ENCODE results near the gene GPRIN2. TPM values are rescaled to one million over a fixed set of nuclear protein-coding genes. Genes with fewer than 3 reads are reported as not detected.

Gene GPRIN2
- total RNA-seq, 1 experiment from 2014 or later = 3.7 TPM

- H3K4me3 Mint-ChIP-seq (ENCODE audit: unreplicated experiment) = no peak overlapping the region
- CTCF ChIA-PET = no interaction called here
- Histone ChIP-seq H3K4me1 (peaks cover 29% of the 10 kb centered on the region), H3K27me3 (replicated peaks; ENCODE audit: control insufficient read depth, insufficient read depth, low read length) (no peaks in the 10 kb centered on the region), H3K4me3 (ENCODE audit: low read depth, low read length) (no peak overlapping the region), H3K9me3 (no peaks in the 10 kb centered on the region; the same call in 1 of the 2 replicates), H3K36me3 (ENCODE audit: control insufficient read depth, insufficient read depth, low read length) (no peaks in the 10 kb centered on the region)
- H3K4me1 Mint-ChIP-seq (ENCODE audit: low read depth, unreplicated experiment) = no peaks in the 10 kb centered on the region
- TF ChIP-seq CTCF (IDR thresholded peaks at IDR 0.05; ENCODE audit: insufficient read depth in 1 of 2, low read depth in 1 of 2, low read length in 1 of 2, severe bottlenecking in 1 of 2, unreplicated experiment in 1 of 2) = no peak
- H3K36me3 Mint-ChIP-seq (ENCODE audit: insufficient read depth, unreplicated experiment) = no peaks in the 10 kb centered on the region
- no peaks in the 10 kb centered on the region for H3K27me3 Mint-ChIP-seq (ENCODE audit: insufficient read depth, unreplicated experiment)
- DNase-seq = no peak
- H3K27ac Mint-ChIP-seq (ENCODE audit: unreplicated experiment) = no peak overlapping the region
- no peaks in the 10 kb centered on the region for H3K9me3 Mint-ChIP-seq (ENCODE audit: unreplicated experiment)
- POLR2A ChIA-PET = no interaction called here
- intact Hi-C loops (cut with micrococcal nuclease; ENCODE audit: unreplicated experiment) = no loop called here
- no TSS peak for BruUV-seq (replicated peaks)
Observed at GRCh38 chr10:46520941-46521340, 35.5 kb downstream of the GPRIN2 start.

- H3K9me3 Mint-ChIP-seq (ENCODE audit: unreplicated experiment) = no peaks in the 10 kb centered on the region
- no peak for TF ChIP-seq CTCF (IDR thresholded peaks at IDR 0.05; ENCODE audit: insufficient read depth in 1 of 2, low read depth in 1 of 2, low read length in 1 of 2, severe bottlenecking in 1 of 2, unreplicated experiment in 1 of 2)
- no peaks in the 10 kb centered on the region for H3K4me1 Mint-ChIP-seq (ENCODE audit: low read depth, unreplicated experiment)
- peak in 1 of 2 experiments; percentile 41 for DNase-seq
- H3K36me3 Mint-ChIP-seq (ENCODE audit: insufficient read depth, unreplicated experiment) = no peaks in the 10 kb centered on the region
- no peaks in the 10 kb centered on the region for H3K27me3 Mint-ChIP-seq (ENCODE audit: insufficient read depth, unreplicated experiment)
- no peaks in the 10 kb centered on the region; the same call in 1 of the 2 replicates for H3K9me3 ChIP-seq
- intact Hi-C loops (cut with micrococcal nuclease; ENCODE audit: unreplicated experiment) = no loop called here
- H3K4me1 ChIP-seq = peaks cover 29% of the 10 kb centered on the region
- no peak overlapping the region for H3K27ac Mint-ChIP-seq (ENCODE audit: unreplicated experiment)
- ChIA-PET POLR2A (no interaction called here), CTCF (no interaction called here)
- no peak overlapping the region for H3K4me3 ChIP-seq (ENCODE audit: low read depth, low read length)
- no peaks in the 10 kb centered on the region for H3K27me3 ChIP-seq (replicated peaks; ENCODE audit: control insufficient read depth, insufficient read depth, low read length)
- BruUV-seq (replicated peaks) = no TSS peak
- H3K36me3 ChIP-seq (ENCODE audit: control insufficient read depth, insufficient read depth, low read length) = no peaks in the 10 kb centered on the region
- no peak overlapping the region for H3K4me3 Mint-ChIP-seq (ENCODE audit: unreplicated experiment)
Observed at GRCh38 chr10:46520381-46520780, 36.1 kb downstream of the GPRIN2 start.

- H3K9me3 ChIP-seq = no peaks in the 10 kb centered on the region; the same call in 1 of the 2 replicates
- Mint-ChIP-seq H3K9me3 (ENCODE audit: unreplicated experiment) (no peaks in the 10 kb centered on the region), H3K4me3 (ENCODE audit: unreplicated experiment) (no peak overlapping the region), H3K27me3 (ENCODE audit: insufficient read depth, unreplicated experiment) (no peaks in the 10 kb centered on the region), H3K4me1 (ENCODE audit: low read depth, unreplicated experiment) (no peaks in the 10 kb centered on the region), H3K27ac (ENCODE audit: unreplicated experiment) (no peak overlapping the region), H3K36me3 (ENCODE audit: insufficient read depth, unreplicated experiment) (no peaks in the 10 kb centered on the region)
- H3K4me3 ChIP-seq (ENCODE audit: low read depth, low read length) = no peak overlapping the region
- BruUV-seq (replicated peaks) = no TSS peak
- no peaks in the 10 kb centered on the region for H3K27me3 ChIP-seq (replicated peaks; ENCODE audit: control insufficient read depth, insufficient read depth, low read length)
- peaks cover 12% of the 10 kb centered on the region; the same call in 1 of the 2 replicates for H3K4me1 ChIP-seq
- DNase-seq = no peak
- no peaks in the 10 kb centered on the region for H3K36me3 ChIP-seq (ENCODE audit: control insufficient read depth, insufficient read depth, low read length)
- intact Hi-C loops (cut with micrococcal nuclease; ENCODE audit: unreplicated experiment) = no loop called here
- POLR2A ChIA-PET = no interaction called here
- TF ChIP-seq CTCF (IDR thresholded peaks at IDR 0.05; ENCODE audit: insufficient read depth in 1 of 2, low read depth in 1 of 2, low read length in 1 of 2, severe bottlenecking in 1 of 2, unreplicated experiment in 1 of 2) = no peak
- CTCF ChIA-PET = no interaction called here
Observed at GRCh38 chr10:46518028-46518725, 38.3 kb downstream of the GPRIN2 start.
